SIG-M5 treated with dmso at 0.1 percent for 504 hours (cell line): Measurements from ENCODE around the gene TTLL11.
"Not testable (repeated sequence)": the region's sequence is repeated elsewhere in the genome, so short reads cannot be mapped to it uniquely, and the experiment has no call there.

ENCODE experiments used
- DNase-seq: peaks from one replicate; lab custom pipeline; 2025; ENCODE audit not compliant: unreplicated experiment; lab: John Stamatoyannopoulos, UW

The TTLL11 gene

GRCh38 chr9:121912812-121913627 is 180.1 kb downstream of the TTLL11 start:
- DNase-seq = peak; percentile 24

DNA sequence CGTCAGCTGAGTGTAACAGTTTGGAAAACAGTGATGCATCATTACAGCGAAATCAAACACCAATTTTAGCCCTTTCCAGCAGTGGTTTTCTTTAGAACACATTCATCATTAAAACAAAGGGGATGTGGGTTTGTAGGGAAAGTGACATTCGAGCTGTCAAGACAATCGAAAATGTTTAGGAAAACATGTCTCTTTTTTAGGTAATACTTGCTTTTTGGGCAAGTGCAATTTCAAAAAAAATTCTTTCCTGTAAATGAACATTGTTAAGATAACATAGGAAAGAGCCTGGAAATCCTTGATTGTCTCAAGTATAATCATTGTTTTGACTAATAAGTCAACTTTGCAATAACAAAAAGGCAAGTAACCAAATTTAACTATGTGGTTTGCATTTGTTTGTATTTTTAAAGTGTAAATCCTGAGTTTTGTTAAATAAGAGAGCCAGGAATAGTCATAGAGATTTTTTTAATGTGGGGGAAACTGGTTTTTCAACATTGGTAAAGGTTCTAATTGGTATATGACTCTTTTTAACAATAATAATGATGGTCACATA is 182.5 kb downstream of the TTLL11 start:
- DNase-seq = no peak

DNA sequence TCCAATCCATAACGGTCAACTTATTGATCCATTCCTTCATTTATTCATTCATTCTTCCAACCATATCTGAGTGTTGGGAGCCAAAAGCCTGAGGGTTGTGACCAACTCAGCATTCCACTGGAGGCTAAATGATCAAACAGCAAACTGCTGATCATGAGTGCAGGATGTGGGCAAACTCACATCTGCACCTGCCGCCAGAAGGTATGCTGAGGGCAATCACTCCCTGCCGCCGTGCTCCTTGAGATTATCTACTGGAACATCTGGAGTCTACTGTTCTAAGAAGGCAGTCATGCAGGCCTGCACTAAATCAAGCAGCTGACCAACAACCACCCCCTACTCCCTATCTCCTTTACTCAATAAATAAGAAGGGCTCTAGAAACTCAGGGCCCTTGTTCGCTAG is 184.0 kb downstream of the TTLL11 start:
- no peak for DNase-seq

DNA sequence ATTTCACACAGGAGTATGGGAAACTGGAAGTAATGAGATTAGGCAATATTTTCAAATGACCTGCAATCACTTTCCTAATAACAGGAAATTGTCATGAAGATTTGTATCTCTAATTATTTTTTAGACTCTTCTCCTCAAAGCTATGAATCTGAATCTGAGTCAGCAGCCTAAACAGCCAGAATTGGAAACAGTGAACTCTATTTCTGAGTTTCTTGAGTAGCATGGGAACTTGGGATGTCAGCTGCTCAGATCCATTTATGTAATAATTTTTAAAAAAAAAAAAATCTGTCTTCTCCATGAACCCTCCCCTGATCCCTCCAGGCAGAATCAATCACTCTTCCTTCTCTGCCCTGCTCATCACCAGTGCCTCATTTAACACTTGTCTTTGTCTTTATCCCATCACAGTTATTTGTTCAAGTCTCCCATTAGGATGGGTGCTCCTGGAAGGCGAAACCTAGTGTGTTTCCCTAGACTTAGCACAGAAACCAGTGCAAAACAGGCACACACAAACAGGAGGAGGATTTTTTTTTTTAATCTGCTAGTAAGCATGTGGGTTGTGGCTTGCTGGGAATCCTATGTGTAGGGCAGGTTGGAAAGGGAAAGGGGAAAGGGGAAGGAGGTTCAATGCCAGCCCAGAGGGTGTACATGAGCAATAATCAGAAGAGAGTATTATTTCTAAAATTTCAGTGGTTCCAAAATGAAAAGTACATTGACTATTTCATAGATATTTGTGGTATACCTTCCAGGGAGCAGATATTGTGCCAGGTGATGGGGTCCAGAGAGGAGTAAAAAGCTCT is 186.8 kb downstream of the TTLL11 start:
- no peak for DNase-seq

- no peak for DNase-seq
These were observed 190.5 kb downstream of the TTLL11 start for GRCh38 chr9:121902461-121903135.

- DNase-seq = no peak
These were observed 191.5 kb downstream of the TTLL11 start for GRCh38 chr9:121901616-121902015.

DNA sequence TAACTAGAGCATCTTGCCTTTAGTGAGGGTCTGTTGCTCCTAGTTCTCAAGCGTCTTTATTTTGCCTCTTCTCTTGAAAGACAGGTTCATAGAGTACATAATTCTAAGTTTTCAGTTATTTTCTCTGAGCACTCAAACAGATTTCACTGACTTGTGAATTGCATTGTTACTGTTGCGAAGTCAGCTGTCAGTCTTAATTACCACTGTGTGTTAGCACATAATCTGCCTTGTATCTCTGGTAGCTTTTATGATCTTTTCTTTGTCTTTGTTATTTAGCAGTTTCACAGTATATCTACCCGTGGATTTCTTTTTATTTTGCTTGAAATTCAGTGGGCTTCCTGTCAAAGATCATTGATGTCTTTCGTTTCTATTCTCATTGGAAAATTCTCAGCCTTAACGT is 192.9 kb downstream of the TTLL11 start:
- no peak for DNase-seq

DNA sequence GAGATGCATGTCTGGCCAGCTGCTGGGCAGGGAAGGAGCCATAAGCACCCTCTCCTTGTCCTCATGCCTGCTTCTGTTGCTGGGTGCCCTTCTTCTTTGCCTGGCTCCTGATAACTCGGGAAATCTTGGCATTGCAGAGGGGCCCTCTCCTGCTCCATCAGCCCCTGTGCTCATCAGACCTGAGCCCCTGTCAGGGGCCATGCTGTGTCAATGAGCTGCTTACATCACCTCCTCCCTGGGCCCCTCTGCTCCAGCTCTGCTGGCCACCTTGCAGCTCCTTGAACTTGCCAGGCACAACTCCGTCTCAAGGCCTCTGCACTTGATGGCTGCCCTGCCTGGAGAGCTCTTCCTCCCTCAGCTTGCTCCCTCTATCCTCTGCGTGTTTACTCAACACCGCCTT is 194.3 kb downstream of the TTLL11 start:
- DNase-seq = no peak

DNA sequence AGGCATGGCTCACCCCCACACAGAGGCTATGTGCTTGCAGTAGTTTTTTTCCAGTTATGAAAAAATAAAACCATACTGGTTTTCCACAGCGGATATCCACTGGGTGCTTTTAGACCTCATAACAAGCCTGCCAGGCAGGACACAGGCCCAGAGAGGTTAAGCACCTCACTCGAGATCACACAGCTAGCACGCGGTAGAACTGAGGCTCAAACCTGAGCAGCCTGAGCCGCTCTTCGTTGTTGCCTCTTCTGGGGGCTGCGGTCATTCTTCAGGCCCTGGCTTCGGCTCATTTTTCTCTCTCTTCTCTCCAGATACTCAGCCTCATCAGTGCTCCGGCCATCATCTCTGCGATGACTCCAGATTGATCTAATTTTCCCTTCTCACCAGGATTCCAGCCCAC is 196.0 kb downstream of the TTLL11 start:
- no peak for DNase-seq

DNA sequence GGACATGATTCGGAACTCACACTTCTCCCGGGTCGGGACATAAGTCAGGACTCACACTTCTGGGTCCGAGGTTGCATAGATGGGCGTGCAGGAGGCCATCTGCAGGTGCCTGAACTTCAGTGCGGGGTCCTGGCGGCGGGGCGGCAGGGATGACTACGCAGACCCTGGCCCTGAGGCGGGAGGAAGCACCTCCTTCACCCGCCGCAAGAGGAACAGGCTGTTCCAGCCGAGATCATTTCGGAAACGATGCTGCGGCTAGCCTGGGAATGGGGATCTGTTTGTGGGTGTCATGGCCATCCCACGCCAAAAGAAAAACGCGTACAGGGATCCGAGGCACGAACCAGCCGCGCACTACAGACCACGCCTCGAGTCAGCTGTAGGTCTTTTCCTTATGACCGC is 196.6 kb downstream of the TTLL11 start:
- DNase-seq = no peak

DNA sequence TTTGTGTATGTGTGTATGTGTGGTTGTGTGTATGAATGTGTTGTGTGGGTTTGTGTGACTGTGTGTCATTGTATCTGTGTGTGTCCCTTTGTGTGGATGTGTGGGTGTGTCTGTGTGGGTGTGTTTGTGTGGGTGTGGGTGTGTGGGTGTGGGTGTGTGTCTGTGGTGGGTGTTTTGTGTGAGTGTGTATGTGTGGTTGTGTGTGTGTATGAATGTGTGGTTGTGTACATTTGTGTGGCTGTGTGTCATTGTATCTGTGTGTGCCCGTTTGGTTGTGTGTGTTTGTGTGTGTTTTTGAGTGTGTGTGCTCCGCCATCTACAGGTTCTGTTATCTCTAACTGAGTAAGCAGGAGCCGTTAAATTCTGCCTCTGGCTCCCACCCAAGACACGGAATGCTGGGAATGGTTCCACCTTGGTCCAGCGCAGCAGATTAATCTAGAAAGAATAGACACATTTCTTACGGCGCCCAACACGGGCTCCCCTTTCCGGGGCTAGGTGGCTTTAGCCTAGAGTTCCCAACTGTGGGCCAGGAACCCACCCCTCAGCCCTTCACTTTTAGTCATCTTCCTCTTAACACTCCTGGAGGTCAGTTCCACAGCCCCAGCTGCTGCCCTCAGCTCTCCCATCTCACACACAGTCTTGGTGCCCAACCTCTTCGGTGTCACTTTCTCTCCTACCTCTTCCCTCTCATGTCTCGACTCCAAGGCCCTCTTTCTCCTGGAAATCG is 197.1 kb downstream of the TTLL11 start:
- no peak for DNase-seq

GRCh38 chr9:121895358-121895757 is 197.8 kb downstream of the TTLL11 start:
- DNase-seq = no peak

- not testable (repeated sequence) for DNase-seq
These were observed 198.7 kb downstream of the TTLL11 start for GRCh38 chr9:121894380-121894779.

DNA sequence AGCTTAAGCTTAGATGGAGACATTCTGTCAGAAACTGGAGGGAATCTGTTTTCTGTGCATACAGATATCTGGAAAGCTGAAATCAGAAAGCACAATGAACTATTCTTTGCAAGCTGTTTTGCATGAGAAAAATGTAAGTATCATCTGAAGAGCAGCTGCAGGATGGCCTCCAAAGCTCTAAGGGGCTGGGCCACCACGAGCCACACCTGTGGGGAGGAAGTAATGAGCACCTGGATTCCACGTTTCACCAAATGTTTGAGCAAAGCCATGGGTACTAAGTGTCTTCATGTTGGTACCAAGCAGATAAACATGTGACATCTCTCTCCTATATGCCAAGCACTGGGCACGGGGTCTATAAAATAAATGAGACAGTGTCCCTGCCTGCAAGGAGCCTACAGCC is 199.3 kb downstream of the TTLL11 start:
- DNase-seq = no peak

DNA sequence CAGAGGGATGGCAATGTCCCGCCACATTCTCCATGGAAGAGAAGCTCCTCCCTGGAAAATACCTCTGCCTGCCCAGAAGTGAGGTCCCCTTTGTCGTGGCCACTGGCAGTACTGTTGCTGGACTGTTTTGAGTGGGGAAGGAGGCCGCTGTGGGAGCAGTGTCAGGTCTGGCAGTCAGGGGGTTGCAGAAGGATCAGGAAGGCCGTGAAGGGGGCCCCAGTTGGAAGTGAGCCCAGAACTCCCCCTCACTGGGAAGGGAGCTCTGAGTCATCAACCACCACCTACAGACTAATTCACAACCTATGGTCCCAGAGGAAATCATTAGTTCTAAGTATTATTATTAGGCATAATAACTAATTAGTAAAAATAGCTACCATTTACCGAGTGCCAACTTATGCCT is 200.4 kb downstream of the TTLL11 start:
- DNase-seq = no peak

DNA sequence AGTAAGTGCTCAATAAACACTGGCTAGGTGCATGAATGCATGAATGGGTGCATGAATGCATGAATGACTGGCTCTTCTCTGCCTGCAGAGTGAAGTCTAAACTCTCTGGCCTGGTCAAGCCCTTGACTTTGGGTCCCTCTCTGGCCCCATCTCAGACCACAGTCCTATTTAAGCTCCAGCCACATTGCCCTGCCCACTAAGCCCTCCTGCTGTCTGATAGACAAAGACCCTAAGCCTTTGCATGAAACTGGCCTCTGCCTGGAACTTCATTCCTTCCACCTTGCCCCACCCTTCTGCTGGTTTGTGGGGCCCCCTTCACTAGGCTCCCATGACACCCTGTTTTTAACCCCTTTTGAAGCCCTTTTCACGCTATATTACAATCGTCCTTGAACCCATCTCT is 202.4 kb downstream of the TTLL11 start:
- no peak for DNase-seq

- DNase-seq = no peak
These were observed 203.0 kb downstream of the TTLL11 start for GRCh38 chr9:121889990-121890563.

- no peak for DNase-seq
These were observed 204.7 kb downstream of the TTLL11 start for GRCh38 chr9:121888438-121888775.

DNA sequence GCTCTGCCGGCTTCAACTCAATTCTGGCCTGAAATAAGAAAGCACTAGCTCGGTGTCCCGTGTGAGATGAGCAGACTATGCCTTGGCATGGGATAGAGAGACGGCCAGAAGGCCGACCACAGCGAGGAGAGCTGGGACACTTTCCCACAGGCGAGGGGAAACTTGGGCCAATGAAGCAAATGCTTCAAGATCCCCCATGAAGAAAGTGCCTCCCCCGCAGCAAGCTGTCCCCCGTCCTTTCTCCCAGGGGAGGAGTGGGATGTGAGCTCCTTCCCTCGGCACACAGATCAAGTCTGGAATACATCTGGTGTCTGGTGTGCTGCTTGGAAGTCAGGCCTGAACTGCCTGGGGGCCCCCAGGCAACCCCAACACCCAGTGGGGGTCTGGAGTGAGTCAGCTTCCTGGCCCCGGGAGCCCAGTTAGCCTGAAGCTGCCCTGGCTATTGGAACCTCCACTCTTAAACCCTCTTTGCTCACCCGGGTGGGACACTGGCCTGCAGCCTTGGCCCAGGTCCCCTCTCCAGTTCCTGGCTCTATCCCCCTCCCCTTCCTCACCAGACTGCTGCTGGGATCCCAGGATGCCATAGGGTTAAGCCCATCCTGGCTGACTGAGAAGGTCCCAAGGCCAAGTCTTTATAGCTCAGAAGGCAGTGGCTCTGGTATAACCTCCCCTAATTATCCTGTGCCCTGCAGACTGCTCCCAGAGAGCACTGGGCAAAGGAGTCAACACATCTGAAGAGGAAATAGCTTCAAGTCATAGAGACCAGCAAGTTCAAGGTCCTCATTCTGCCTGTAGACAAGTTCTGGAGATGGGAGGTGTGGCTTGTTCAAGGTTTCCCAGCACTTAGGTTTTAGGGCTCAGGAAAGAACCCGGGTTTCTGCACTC is 205.3 kb downstream of the TTLL11 start:
- no peak for DNase-seq
